K562 (cell line): ENCODE data around the gene EML1. TPM values are rescaled to one million over a fixed set of nuclear protein-coding genes. Genes with fewer than 3 reads are reported as not detected.

ENCODE experiments used
- ATAC-seq: fragments of 200-7000 bp; cut with Tn5 transposase; 3 replicates; pipeline ENCODE4 v1.9.1; 2020; ENCODE audit warnings: moderate library complexity
- BruUV-seq: library from RNA; stranded (reverse); fragments of 400-500 nt; replicated peaks from 2 replicates; lab custom pipeline; 2021; lab: Mats Ljungman, UMichigan
- CTCF ChIA-PET: fragments of 300-600 bp; formaldehyde crosslinking; extraction: SDS; loops from one replicate; lab custom pipeline; 2021; ENCODE audit warnings: low intra/inter-chr PET ratio; lab: Yijun Ruan, JAX
- POLR2A ChIA-PET: fragments of 300-600, 350-650 bp; sonication (Branson Sonifier 250); formaldehyde crosslinking; extraction: SDS; loops from one replicate; lab custom pipeline; 2021; ENCODE audit warnings: antibody characterized with exemption, inconsistent platforms; lab: Yijun Ruan, JAX
- DNase-seq, 4 experiments: peaks; one replicate each; pipeline versions ENCODE4 v3.0.0 to v3.0.0-alpha.2; 2011 to 2018; ENCODE audit warnings: low spot score in 3 of 4, mixed read lengths in 3 of 4; ENCODE audit errors: extremely low read depth in 1 of 4
- FAIRE-seq: peaks from 2 replicates; lab custom pipeline; 2011; peaks lifted over from hg19 to GRCh38; lab: Jason Lieb, UNC
- H2AFZ ChIP-seq: 2 replicates; pipeline ENCODE4 v1.6.0; 2011; ENCODE audit warnings: low read depth, low read length, control low read depth, inconsistent platforms
- H3K27ac ChIP-seq: fragments of 200-600 bp; 3 replicates; pipeline ENCODE4 v1.8.0; 2011; ENCODE audit warnings: low read depth, mild to moderate bottlenecking, control low read depth, inconsistent platforms, low read length, moderate library complexity, mixed read lengths; ENCODE audit errors: extremely low read depth
- H3K27me3 ChIP-seq, 2 experiments: fragments of 300-600 bp in 1 of 2; 2 replicates in 1 of 2; 3 replicates in 1 of 2; pipeline versions ENCODE4 v1.6.0 to v1.8.0; 2011; ENCODE audit warnings: inconsistent platforms in 2 of 2, low read length in 2 of 2, mild to moderate bottlenecking in 1 of 2, mixed read lengths in 1 of 2, moderate library complexity in 1 of 2; ENCODE audit not compliant: control insufficient read depth in 2 of 2, insufficient read depth in 2 of 2
- H3K36me3 ChIP-seq: fragments of 300-600 bp; 3 replicates; pipeline ENCODE4 v1.8.0; 2011; ENCODE audit warnings: mild to moderate bottlenecking, low read length, inconsistent platforms; ENCODE audit not compliant: control insufficient read depth, insufficient read depth
- H3K4me1 ChIP-seq, 2 experiments: fragments of 200-600 bp in 1 of 2; replicated peaks in 1 of 2; 2 replicates in 1 of 2; 3 replicates in 1 of 2; pipeline versions ENCODE4 v1.5.1 to v1.8.0; 2011; ENCODE audit warnings: inconsistent platforms in 2 of 2, low read length in 2 of 2, mild to moderate bottlenecking in 1 of 2, mixed read lengths in 1 of 2, moderate library complexity in 1 of 2; ENCODE audit not compliant: control insufficient read depth in 2 of 2, insufficient read depth in 2 of 2
- H3K4me2 ChIP-seq: 2 replicates; pipeline ENCODE4 v1.6.1; 2011; ENCODE audit warnings: low read length, control low read depth, inconsistent platforms, mixed read lengths; ENCODE audit not compliant: insufficient read depth
- H3K4me3 ChIP-seq: fragments of 200-600 bp; sonication (generic), shearing (Covaris generic); 2 replicates; pipeline ENCODE4 v1.5.1; 2016; ENCODE audit warnings: control low read depth, inconsistent platforms
- H3K79me2 ChIP-seq: fragments of 200-600 bp; 3 replicates; pipeline ENCODE4 v1.8.0; 2011; ENCODE audit warnings: low read length, inconsistent platforms; ENCODE audit not compliant: control insufficient read depth, insufficient read depth
- H3K9ac ChIP-seq, 2 experiments: 2 replicates each; pipeline versions ENCODE4 v1.6.0 to v1.6.1; 2011; ENCODE audit warnings: low read depth in 2 of 2, low read length in 2 of 2, control low read depth in 1 of 2, inconsistent platforms in 1 of 2, mild to moderate bottlenecking in 1 of 2, mixed read lengths in 1 of 2; ENCODE audit not compliant: insufficient read depth in 1 of 2
- H3K9me1 ChIP-seq: one replicate; pipeline ENCODE4 v1.6.0; 2011; ENCODE audit warnings: inconsistent platforms, mild to moderate bottlenecking, low read length, moderate library complexity; ENCODE audit not compliant: control insufficient read depth, insufficient read depth
- H3K9me3 ChIP-seq: replicated peaks from 2 replicates; pipeline ENCODE4 v1.5.1; 2011; ENCODE audit warnings: low read depth, low read length, inconsistent platforms; ENCODE audit not compliant: control insufficient read depth, insufficient read depth
- H4K20me1 ChIP-seq: replicated peaks from 2 replicates; pipeline ENCODE4 v1.6.1; 2011; ENCODE audit warnings: low read length, inconsistent platforms, mixed read lengths; ENCODE audit not compliant: control insufficient read depth, insufficient read depth
- DACH1 ChIP-seq: fragments of 450-650 bp; IDR thresholded peaks from 2 replicates; pipeline ENCODE4 v1.6.1; 2018; ENCODE audit not compliant: partially characterized antibody
- PCBP2 ChIP-seq: fragments of 200-400 bp; formaldehyde crosslinking; IDR thresholded peaks from 2 replicates; pipeline ENCODE4 v1.6.1; 2018; ENCODE audit warnings: low read length, low read depth, mild to moderate bottlenecking, moderate library complexity; ENCODE audit not compliant: poor library complexity, severe bottlenecking
- PTTG1 ChIP-seq: fragments of 450-650 bp; IDR thresholded peaks from 2 replicates; pipeline ENCODE4 v1.6.1; 2016; ENCODE audit warnings: low read depth, mild to moderate bottlenecking, missing genetic modification characterization, missing compliant biosample characterization
- ZEB2 ChIP-seq: fragments of 450-650 bp; IDR thresholded peaks from 2 replicates; pipeline ENCODE4 v1.6.1; 2016
- ZNF224 ChIP-seq: sonication (generic); formaldehyde crosslinking; IDR thresholded peaks from 2 replicates; pipeline ENCODE4 v1.8.0; 2022; ENCODE audit warnings: mild to moderate bottlenecking, missing genetic modification reagents
- ZNF518B ChIP-seq: fragments of 250-450 bp; sonication (Bioruptor Pico); IDR thresholded peaks from 2 replicates; pipeline ENCODE4 v1.5.0; 2021; ENCODE audit warnings: mild to moderate bottlenecking, moderate library complexity
- WGBS: fragments of 100-300 bp; shearing (Covaris generic); methylation state at CpG from one replicate; pipeline ENCODE4 v1.1.6; 2016; ENCODE audit warnings: low coverage, mixed read lengths; ENCODE audit not compliant: insufficient coverage; ENCODE audit errors: missing lambda C conversion rate; 5-methylcytosine and 5-hydroxymethylcytosine counted together
- in situ Hi-C: fragments of 300-500 bp; cut with MboI; formaldehyde crosslinking; loops from 4 replicates; pipeline ENCODE4 v1.15.0; 2018; ENCODE audit warnings: inconsistent platforms, mixed read lengths
- intact Hi-C: fragments of 100-400 bp; cut with micrococcal nuclease; formaldehyde crosslinking; loops from 2 replicates; pipeline ENCODE4 v1.14.2; 2022
- polyA plus RNA-seq, 8 experiments: library from polyadenylated mRNA; depleted of rRNA in 4 of 8; stranded (reverse) in 5 of 8; unstranded in 3 of 8; fragments of >200 nt; fragmentation: Nextera tagmentation in 2 of 8; fragmentation: Illumina TruSeq in 1 of 8; extraction: Ambion mirVana in 2 of 8; extraction: Trizol in 1 of 8; gene quantifications; 2 replicates each; pipeline versions ENCODE4 v1.2.1 to v1.2.3, GENCODE V29; 2011 to 2014; ENCODE audit warnings: inconsistent platforms in 1 of 8, missing spikeins in 1 of 8
- total RNA-seq, 7 experiments: library from RNA; depleted of rRNA in 6 of 7; stranded (reverse); fragments of >200 nt in 6 of 7; fragmentation: Illumina TruSeq in 2 of 7; extraction: Trizol in 2 of 7; gene quantifications; 2 replicates each; pipeline versions ENCODE4 v1.2.1 to v1.2.3, GENCODE V29; 2011 to 2021; ENCODE audit warnings: low replicate concordance in 1 of 7

EML1 gene
- total and polyA plus RNA-seq, 9 of the 15 experiments (the other 6 are each of a cell fraction or from before 2014, with no cell fraction given) = 0.01 to 0.35 (median 0.07) TPM; not detected in 2

- no peak overlapping the region for H3K27ac ChIP-seq
- no peaks in the 10 kb centered on the region for H3K4me1 ChIP-seq
- TF ChIP-seq ZNF518B (CRISPR knock-in tag) (no peak), ZNF224 (CRISPR knock-in tag) (no peak), DACH1 (no peak), PTTG1 (tag) (no peak), PCBP2 (no peak), ZEB2 (no peak)
- H2AFZ ChIP-seq = no peak overlapping the region
- ATAC-seq = no peak
- intact Hi-C loops (loop anchor here (10.0 kb wide), 1 partner anchor 79 kb away; the partner anchor contains the start of gene EML1), in situ Hi-C loops (no loop called here)
- no peak for FAIRE-seq
- no peaks in the 10 kb centered on the region for H3K36me3 ChIP-seq
- ChIA-PET CTCF (no interaction called here), POLR2A (interaction anchor here (0.7 to 1.2 kb wide), 4 partner anchors 22 to 63 kb away, joined by 3 read pairs; no protein-coding TSS in a partner anchor)
- no peak for DNase-seq
- H3K4me2 ChIP-seq = no peak overlapping the region
- H3K4me3 ChIP-seq = no peak overlapping the region
- peaks cover 14 to 46% of the 10 kb centered on the region in 2 experiments; a peak in 3 of 5 replicates for H3K27me3 ChIP-seq
- H3K9ac ChIP-seq = no peak overlapping the region
- WGBS = 0% methylated on average over 4 of the region's 4 CpGs
- BruUV-seq = no TSS peak
- H3K9me1 ChIP-seq = no peaks in the 10 kb centered on the region
- H3K79me2 ChIP-seq = no peaks in the 10 kb centered on the region
- H3K9me3 ChIP-seq = no peaks in the 10 kb centered on the region
- no peaks in the 10 kb centered on the region for H4K20me1 ChIP-seq
Measured at GRCh38 chr14:99873653-99874052, 80.4 kb downstream of the EML1 start.
